ENCODE data around the gene DEFB131B. TPM values are rescaled to one million over a fixed set of nuclear protein-coding genes. Genes with fewer than 3 reads are reported as not detected.

The DEFB131B gene
- not detected in 2 replicates for total RNA-seq

GRCh38 chr11:71878059-71878458, at the start of gene DEFB131B:
DEFB131B (plus strand) TSS chr11:71878453; CDS start chr11:71878453, 0 bp downstream.

GRCh38 chr11:71832811-71833210, 45.4 kb upstream of the DEFB131B start, which contains the start of gene DEFB108B:
DEFB108B (plus strand) TSS chr11:71833200; CDS start chr11:71833200, 0 bp downstream.

GRCh38 chr11:71927820-71928736, 49.8 kb downstream of the DEFB131B start, which contains the start of gene XNDC1N:
XNDC1N (minus strand) TSS chr11:71928594; CDS start chr11:71923353, 5,241 bp downstream.

GRCh38 chr11:71928737-71929443, 50.6 kb downstream of the DEFB131B start, which contains the start of gene RNF121:
RNF121 (plus strand) TSS chr11:71929046; CDS start chr11:71929062, 16 bp downstream.

Small RNA genes lying within 50 kb of the gene (small RNA-seq; reads per million reads assigned to genes)
- not detected for gene RNA5SP342

Other genes starting within 250 kb of the DEFB131B start
- not detected in 2 replicates for gene DEFB108B, start 45.3 kb upstream of the DEFB131B start, total RNA-seq
- 8.1 and 10.5 TPM in 2 replicates for gene XNDC1N, start 50.1 kb downstream of the DEFB131B start, total RNA-seq
- gene RNF121, start 50.6 kb downstream of the DEFB131B start, total RNA-seq: 52.7 and 66.3 TPM in 2 replicates
- gene IL18BP, start 120.5 kb downstream of the DEFB131B start, total RNA-seq: 5.4 and 9.1 TPM in 2 replicates
- 168 and 194 TPM in 2 replicates for gene NUMA1, start 202.1 kb downstream of the DEFB131B start, total RNA-seq
- gene LRRC51, start 202.4 kb downstream of the DEFB131B start, total RNA-seq: 2.9 and 6.2 TPM in 2 replicates
- 116 and 118 TPM in 2 replicates for gene LAMTOR1, start 224.8 kb downstream of the DEFB131B start, total RNA-seq
- 0.10 TPM in 1 of 2 replicates, not detected in the other for gene TOMT, start 227.5 kb downstream of the DEFB131B start, total RNA-seq
- gene ANAPC15, start 234.2 kb downstream of the DEFB131B start, total RNA-seq: 25.8 and 28.3 TPM in 2 replicates

Measured in vein endothelial cell (primary cell).